Measurements from ENCODE around the gene KATNA1.

- TF ChIP-seq CTCF (IDR thresholded peaks at IDR 0.05) (no peak), POLR2A (IDR thresholded peaks at IDR 0.05) (no peak)
Measured at GRCh38 chr6:149558029-149558428, 90.5 kb downstream of the KATNA1 start.

All from esophagus squamous epithelium (tissue), 4 donors.